Astrocyte of the cerebellum (primary cell): ENCODE data around the gene PICALM.

Experiments
- DNase-seq: peaks from one replicate; pipeline ENCODE4 v3.0.0-alpha.2; 2011; ENCODE audit warnings: low read depth
- H3K4me3 ChIP-seq: 2 replicates; pipeline ENCODE4 v1.5.1; 2011; ENCODE audit warnings: mild to moderate bottlenecking, low read depth, low read length, moderate library complexity
- CTCF ChIP-seq: IDR thresholded peaks from 2 replicates; pipeline ENCODE4 v1.5.1; 2012; ENCODE audit warnings: low read length, low read depth, moderate library complexity, mild to moderate bottlenecking; ENCODE audit errors: missing control alignments
- in situ Hi-C: cut with HindIII; loops from 2 replicates; pipeline ENCODE4 v1.10.0; 2017; ENCODE audit warnings: low sequenced_read_pairs

Gene PICALM

GRCh38 chr11:86068951-86069407, at the start of gene PICALM:
TSS of gene PICALM (minus strand) at chr11:86069084. CDS start at chr11:86068780, 304 bp downstream.
- in situ Hi-C loops: loop anchor here (5.0 kb wide), 1 partner anchor 78 kb away; no protein-coding TSS in a partner anchor
- TF ChIP-seq CTCF: no peak
- peak; percentile 89 for DNase-seq
- peak within 1 kb of the TSS; percentile 94 for H3K4me3 ChIP-seq

- no peak for TF ChIP-seq CTCF
- in situ Hi-C loops: no loop called here
- no peak overlapping the region for H3K4me3 ChIP-seq
- DNase-seq: no peak
Observed at GRCh38 chr11:86118253-86118652, 49.4 kb upstream of the PICALM start.

GRCh38 chr11:86117712-86118063, 48.8 kb upstream of the PICALM start:
- H3K4me3 ChIP-seq: no peak overlapping the region
- no peak for DNase-seq
- in situ Hi-C loops: no loop called here
- TF ChIP-seq CTCF: no peak

GRCh38 chr11:86117001-86117711, 48.3 kb upstream of the PICALM start:
- no peak for TF ChIP-seq CTCF
- DNase-seq: no peak
- H3K4me3 ChIP-seq: no peak overlapping the region
- in situ Hi-C loops: no loop called here

- TF ChIP-seq CTCF: no peak
- in situ Hi-C loops: no loop called here
- DNase-seq: peak; percentile 93
- no peak overlapping the region for H3K4me3 ChIP-seq
Observed at GRCh38 chr11:86116386-86116726, 47.5 kb upstream of the PICALM start.

- in situ Hi-C loops: no loop called here
- H3K4me3 ChIP-seq: no peak overlapping the region
- no peak for DNase-seq
Observed at GRCh38 chr11:86115542-86116385, 46.9 kb upstream of the PICALM start.

More at GRCh38 chr11:86115542-86116385, 46.9 kb upstream of the PICALM start:
- TF ChIP-seq CTCF: no peak
